Neural progenitor cell (in vitro differentiated cells): ENCODE measurements around the gene SMAD4. TPM values are rescaled to one million over a fixed set of nuclear protein-coding genes. Genes with fewer than 3 reads are reported as not detected.
"Not testable (repeated sequence)": the region's sequence is repeated elsewhere in the genome, so short reads cannot be mapped to it uniquely, and the experiment has no call there.

Experiments used
- DNase-seq: peaks from one replicate; pipeline ENCODE4 v3.0.0-alpha.2; 2016; ENCODE audit warnings: low spot score
- H2AFZ ChIP-seq: fragments of 200-600 bp; sonication (generic); replicated peaks from 2 replicates; pipeline ENCODE4 v1.6.1; 2016; ENCODE audit warnings: antibody characterized with exemption
- H3F3A ChIP-seq: fragments of 200-600 bp; sonication (generic); 2 replicates; pipeline ENCODE4 v1.6.1; 2016; ENCODE audit warnings: antibody characterized with exemption, low read depth
- H3K27ac ChIP-seq: fragments of 200-600 bp; sonication (generic); 2 replicates; pipeline ENCODE4 v1.5.1; 2016; ENCODE audit warnings: mild to moderate bottlenecking
- H3K27me3 ChIP-seq: fragments of 200-600 bp; sonication (generic); 2 replicates; pipeline ENCODE4 v1.6.1; 2016; ENCODE audit warnings: mild to moderate bottlenecking, moderate library complexity
- H3K36me3 ChIP-seq: fragments of 200-600 bp; sonication (generic); 2 replicates; pipeline ENCODE4 v1.5.1; 2016
- H3K4me1 ChIP-seq: fragments of 200-600 bp; sonication (generic); 2 replicates; pipeline ENCODE4 v1.6.1; 2016; ENCODE audit warnings: mixed run types
- H3K4me2 ChIP-seq: fragments of 200-600 bp; sonication (generic); 2 replicates; pipeline ENCODE4 v1.6.1; 2016
- H3K4me3 ChIP-seq: fragments of 200-600 bp; sonication (generic); 2 replicates; pipeline ENCODE4 v1.5.1; 2016
- H3K79me2 ChIP-seq: fragments of 200-600 bp; sonication (generic); 2 replicates; pipeline ENCODE4 v1.6.1; 2016; ENCODE audit warnings: low read depth
- H3K9ac ChIP-seq: fragments of 200-600 bp; sonication (generic); 2 replicates; pipeline ENCODE4 v1.6.1; 2016
- H3K9me3 ChIP-seq: fragments of 200-600 bp; sonication (generic); 2 replicates; pipeline ENCODE4 v1.5.1; 2016; ENCODE audit warnings: low read depth
- H4K20me1 ChIP-seq: fragments of 200-600 bp; sonication (generic); 2 replicates; pipeline ENCODE4 v1.6.1; 2016; ENCODE audit warnings: low read depth
- H3K27ac Mint-ChIP-seq: 3 replicates; pipeline ENCODE4 v1.8.0; 2021; ENCODE audit warnings: mixed read lengths
- H3K27me3 Mint-ChIP-seq: 2 replicates; pipeline ENCODE4 v1.8.0; 2022; ENCODE audit warnings: low read depth, mild to moderate bottlenecking, inconsistent platforms, moderate library complexity, mixed read lengths; ENCODE audit not compliant: insufficient read depth
- H3K36me3 Mint-ChIP-seq: 3 replicates; pipeline ENCODE4 v1.8.0; 2021; ENCODE audit warnings: mixed read lengths
- H3K4me1 Mint-ChIP-seq: 3 replicates; pipeline ENCODE4 v1.8.0; 2021; ENCODE audit warnings: mixed read lengths
- H3K4me3 Mint-ChIP-seq: 3 replicates; pipeline ENCODE4 v1.8.0; 2021; ENCODE audit warnings: mild to moderate bottlenecking, moderate library complexity, mixed read lengths
- H3K9me3 Mint-ChIP-seq: 3 replicates; pipeline ENCODE4 v1.8.0; 2020; ENCODE audit warnings: mixed read lengths
- EZH2 ChIP-seq: fragments of 200-600 bp; sonication (generic); IDR thresholded peaks from 2 replicates; pipeline ENCODE4 v1.6.1; 2017; ENCODE audit warnings: antibody characterized with exemption, mild to moderate bottlenecking, moderate library complexity
- EZH2phosphoT487 ChIP-seq: fragments of 200-600 bp; sonication (generic); IDR thresholded peaks from 2 replicates; pipeline ENCODE4 v1.6.1; 2017; ENCODE audit warnings: antibody characterized with exemption
- total RNA-seq: library from RNA; depleted of rRNA; stranded (reverse); fragments of >200 nt; gene quantifications from 2 replicates; pipeline ENCODE4 v1.2.3, GENCODE V29; 2015; ENCODE audit warnings: low replicate concordance
- TF ChIP-seq, protein P1 (sequence below): fragments of 200-600 bp; sonication (generic); IDR thresholded peaks from 2 replicates; pipeline ENCODE4 v1.5.1; 2017; ENCODE audit warnings: antibody characterized with exemption, mild to moderate bottlenecking

Gene SMAD4
- total RNA-seq, 1 donor from 2014 or later: 310 TPM

DNA sequence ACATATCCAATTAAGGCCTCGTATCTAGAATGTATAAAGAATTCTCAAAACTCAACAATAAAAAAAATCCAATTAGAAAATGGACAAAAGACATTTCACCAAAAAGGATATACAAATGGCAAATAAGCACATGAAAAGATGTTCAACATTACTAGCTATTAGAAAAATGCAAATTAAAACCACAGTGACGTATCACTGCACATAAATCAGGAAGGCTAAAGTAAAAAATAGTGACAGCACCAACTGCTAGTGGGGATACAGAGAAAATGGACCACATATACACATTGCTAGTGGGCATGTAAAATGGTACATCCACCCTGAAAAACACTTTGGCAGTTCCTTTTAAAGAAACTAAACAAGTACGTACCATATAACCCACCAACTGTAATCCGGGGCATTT lies 59.7 kb downstream of the SMAD4 start:
- Mint-ChIP-seq H3K27ac (no peak overlapping the region), H3K36me3 (peaks cover 40% of the 10 kb centered on the region), H3K9me3 (peaks cover 40% of the 10 kb centered on the region), H3K4me1 (no peaks in the 10 kb centered on the region), H3K27me3 (peaks cover 3% of the 10 kb centered on the region), H3K4me3 (no peak overlapping the region)
- Histone ChIP-seq H3K4me1 (no peaks in the 10 kb centered on the region), H3K9me3 (peaks cover 8% of the 10 kb centered on the region), H3K27me3 (no peaks in the 10 kb centered on the region), H4K20me1 (no peaks in the 10 kb centered on the region), H3K79me2 (no peaks in the 10 kb centered on the region), H3F3A (no peaks in the 10 kb centered on the region), H3K4me2 (no peak overlapping the region), H2AFZ (no peak overlapping the region), H3K36me3 (peaks cover 12% of the 10 kb centered on the region), H3K4me3 (no peak overlapping the region), H3K27ac (no peak overlapping the region), H3K9ac (no peak overlapping the region)
- DNase-seq: no peak
- no peak for TF ChIP-seq EZH2

- peaks cover 8% of the 10 kb centered on the region for H3K9me3 ChIP-seq
- H3K27ac Mint-ChIP-seq: no peak overlapping the region
- no peaks in the 10 kb centered on the region for H3K4me1 ChIP-seq
- H3K36me3 Mint-ChIP-seq: peaks cover 32% of the 10 kb centered on the region
- H3K27ac ChIP-seq: no peak overlapping the region
- no peak overlapping the region for H3K4me3 ChIP-seq
- TF ChIP-seq, protein P1, sequence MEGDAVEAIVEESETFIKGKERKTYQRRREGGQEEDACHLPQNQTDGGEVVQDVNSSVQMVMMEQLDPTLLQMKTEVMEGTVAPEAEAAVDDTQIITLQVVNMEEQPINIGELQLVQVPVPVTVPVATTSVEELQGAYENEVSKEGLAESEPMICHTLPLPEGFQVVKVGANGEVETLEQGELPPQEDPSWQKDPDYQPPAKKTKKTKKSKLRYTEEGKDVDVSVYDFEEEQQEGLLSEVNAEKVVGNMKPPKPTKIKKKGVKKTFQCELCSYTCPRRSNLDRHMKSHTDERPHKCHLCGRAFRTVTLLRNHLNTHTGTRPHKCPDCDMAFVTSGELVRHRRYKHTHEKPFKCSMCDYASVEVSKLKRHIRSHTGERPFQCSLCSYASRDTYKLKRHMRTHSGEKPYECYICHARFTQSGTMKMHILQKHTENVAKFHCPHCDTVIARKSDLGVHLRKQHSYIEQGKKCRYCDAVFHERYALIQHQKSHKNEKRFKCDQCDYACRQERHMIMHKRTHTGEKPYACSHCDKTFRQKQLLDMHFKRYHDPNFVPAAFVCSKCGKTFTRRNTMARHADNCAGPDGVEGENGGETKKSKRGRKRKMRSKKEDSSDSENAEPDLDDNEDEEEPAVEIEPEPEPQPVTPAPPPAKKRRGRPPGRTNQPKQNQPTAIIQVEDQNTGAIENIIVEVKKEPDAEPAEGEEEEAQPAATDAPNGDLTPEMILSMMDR: no peak
- no peak for TF ChIP-seq EZH2
- TF ChIP-seq EZH2phosphoT487: no peak
- no peaks in the 10 kb centered on the region for H3F3A ChIP-seq
- no peak overlapping the region for H3K4me3 Mint-ChIP-seq
- H3K4me2 ChIP-seq: no peak overlapping the region
- no peaks in the 10 kb centered on the region for H4K20me1 ChIP-seq
- H3K27me3 Mint-ChIP-seq: peaks cover 3% of the 10 kb centered on the region
- peaks cover 7% of the 10 kb centered on the region for H3K36me3 ChIP-seq
- no peaks in the 10 kb centered on the region for H3K79me2 ChIP-seq
- H3K9me3 Mint-ChIP-seq: peaks cover 42% of the 10 kb centered on the region
- no peaks in the 10 kb centered on the region for H3K27me3 ChIP-seq
- no peaks in the 10 kb centered on the region for H3K4me1 Mint-ChIP-seq
- H2AFZ ChIP-seq: no peak overlapping the region
- DNase-seq: no peak
- no peak overlapping the region for H3K9ac ChIP-seq
Observed at GRCh38 chr18:51091270-51091669, 61.3 kb downstream of the SMAD4 start.

- H2AFZ ChIP-seq: no peak overlapping the region
- H3K9me3 Mint-ChIP-seq: peaks cover 35% of the 10 kb centered on the region
- H3K9me3 ChIP-seq: peaks cover 8% of the 10 kb centered on the region
- H3K9ac ChIP-seq: no peak overlapping the region
- no peaks in the 10 kb centered on the region for H3K36me3 ChIP-seq
- H3K79me2 ChIP-seq: no peaks in the 10 kb centered on the region
- no peak overlapping the region for H3K27ac ChIP-seq
- peaks cover 3% of the 10 kb centered on the region for H3K27me3 Mint-ChIP-seq
- H3K27ac Mint-ChIP-seq: no peak overlapping the region
- TF ChIP-seq EZH2: no peak
- TF ChIP-seq EZH2phosphoT487: no peak
- TF ChIP-seq, protein P1: no peak
- no peaks in the 10 kb centered on the region for H3F3A ChIP-seq
- no peaks in the 10 kb centered on the region for H4K20me1 ChIP-seq
- H3K4me3 ChIP-seq: no peak overlapping the region
- DNase-seq: no peak
- H3K4me1 Mint-ChIP-seq: no peaks in the 10 kb centered on the region
- no peak overlapping the region for H3K4me2 ChIP-seq
- H3K4me1 ChIP-seq: no peaks in the 10 kb centered on the region
- no peaks in the 10 kb centered on the region for H3K27me3 ChIP-seq
- peaks cover 23% of the 10 kb centered on the region for H3K36me3 Mint-ChIP-seq
- H3K4me3 Mint-ChIP-seq: no peak overlapping the region
Observed at GRCh38 chr18:51092117-51092516, 62.1 kb downstream of the SMAD4 start.

DNA sequence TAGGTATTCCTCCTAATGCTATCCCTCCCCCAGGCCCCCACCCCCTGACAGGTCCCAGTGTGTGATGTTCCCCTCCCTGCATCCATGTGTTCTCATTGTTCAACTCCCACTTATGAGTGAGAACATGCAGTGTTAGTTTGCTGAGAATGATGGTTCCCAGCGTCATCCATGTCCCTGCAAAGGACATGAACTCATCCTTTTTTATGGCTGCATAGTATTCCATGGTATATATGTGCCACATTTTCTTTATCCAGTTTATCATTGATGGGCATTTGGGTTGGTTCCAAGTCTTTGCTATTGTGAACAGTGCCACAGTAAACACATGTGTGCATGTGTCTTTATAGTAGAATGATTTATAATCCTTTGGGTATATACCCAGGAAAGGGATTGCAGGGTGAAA lies 63.0 kb downstream of the SMAD4 start:
- DNase-seq, H3K9ac ChIP-seq, H2AFZ ChIP-seq, H3K79me2 ChIP-seq, H3F3A ChIP-seq, H3K27ac ChIP-seq, H3K4me1 ChIP-seq, H3K4me2 ChIP-seq, H3K4me3 ChIP-seq, H3K9me3 ChIP-seq, H3K36me3 ChIP-seq, H3K27me3 ChIP-seq, H3K4me3 Mint-ChIP-seq, H3K4me1 Mint-ChIP-seq, H4K20me1 ChIP-seq, H3K27ac Mint-ChIP-seq, H3K27me3 Mint-ChIP-seq: not testable (repeated sequence)
- Mint-ChIP-seq H3K9me3 (peaks cover 29% of the 10 kb centered on the region), H3K36me3 (peaks cover 16% of the 10 kb centered on the region)
